ENCODE results near the gene SLC6A5.

GRCh38 chr11:20638074-20638473 is 38.7 kb downstream of the SLC6A5 start:
- TF ChIP-seq POLR2A (IDR thresholded peaks at IDR 0.05; ENCODE audit: low read length) (no peak), GATA1 (IDR thresholded peaks at IDR 0.05; ENCODE audit: low read depth, low read length) (no peak)

Measured in erythroblast (primary cell).